Tracheal epithelial cell (primary cell): ENCODE data around the gene TAP2. TPM values are rescaled to one million over a fixed set of nuclear protein-coding genes. Genes with fewer than 3 reads are reported as not detected.

Experiments
- total RNA-seq: library from RNA; depleted of rRNA; stranded (reverse); fragments of >200 nt; gene quantifications from 2 replicates; pipeline ENCODE4 v1.2.1, GENCODE V29; 2014

Gene TAP2
- total RNA-seq, result 19.4 and 32.8 TPM in 2 replicates

GRCh38 chr6:32838114-32838958, at the start of gene TAP2:
Gene TAP2, minus strand, starts transcription at chr6:32838739. Its CDS starts 506 bp downstream, at chr6:32838233.

GRCh38 chr6:32853541-32854375, 15.2 kb upstream of the TAP2 start, which contains the start of the genes PSMB9 and TAP1:
Gene PSMB9, plus strand, starts transcription at chr6:32854192. Its CDS starts 38 bp downstream, at chr6:32854230.
Gene TAP1, minus strand, starts transcription at chr6:32853704. Its CDS starts 68 bp downstream, at chr6:32853636.

DNA sequence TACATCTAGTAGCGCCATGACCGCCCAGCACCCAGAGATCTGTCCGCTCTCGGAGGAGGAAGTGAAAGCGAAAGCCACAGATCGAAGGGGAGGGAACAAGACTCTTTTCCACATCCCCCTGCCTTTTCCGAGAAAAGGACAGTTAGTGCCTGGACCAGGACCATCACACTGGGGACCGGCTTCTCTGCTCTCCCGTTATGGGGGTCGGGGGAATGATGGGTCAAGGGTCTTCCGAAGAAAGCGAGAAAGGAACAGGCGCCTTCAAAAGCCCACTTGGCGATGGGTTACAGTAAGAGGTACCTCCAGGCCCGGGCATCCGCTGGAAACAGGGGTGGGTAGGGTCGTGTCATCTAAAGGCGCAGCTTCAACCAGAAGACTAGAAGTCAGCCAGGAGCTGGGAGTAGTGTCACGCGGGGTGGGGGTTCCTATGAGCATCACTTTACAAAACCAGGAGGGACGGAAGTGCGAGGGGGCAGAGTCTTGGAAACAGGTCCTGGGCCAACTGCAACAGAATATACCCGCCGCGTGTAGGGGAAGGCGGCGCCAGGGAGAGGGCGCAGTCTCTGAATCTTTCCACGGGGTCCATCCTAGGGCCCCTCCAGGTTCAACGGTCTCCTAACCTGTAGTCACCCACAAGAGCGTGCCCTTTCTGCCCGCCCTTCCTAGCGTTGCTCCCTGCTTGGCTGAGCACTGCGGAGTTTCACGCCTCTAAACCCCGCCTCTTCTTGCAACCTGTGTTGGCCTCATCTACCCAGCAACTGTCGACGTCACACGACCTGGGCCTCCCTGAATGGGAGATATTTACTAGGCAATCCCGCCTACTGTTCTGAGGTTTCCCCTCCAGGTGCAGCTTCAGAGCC, 5.7 kb upstream of the TAP2 start, which contains the start of gene PSMB8:
Gene PSMB8, minus strand, starts transcription at position 69 of the 860 bp plus-strand sequence. Its CDS starts 51 bp downstream, at position 18.

GRCh38 chr6:32816746-32817204, 21.8 kb downstream of the TAP2 start, which contains the start of gene HLA-DOB:
Gene HLA-DOB, minus strand, starts transcription at chr6:32817002. Its CDS starts 51 bp downstream, at chr6:32816951.

Other genes with a start within 250 kb of the TAP2 start
- 3.4 TPM in 1 of 2 replicates, not detected in the other for gene HLA-DRB1, start 248.9 kb downstream of the TAP2 start, total RNA-seq
- 0.24 TPM in 1 of 2 replicates, not detected in the other for gene HLA-DQA1, start 201.3 kb downstream of the TAP2 start, total RNA-seq
- 7.7 TPM in 1 of 2 replicates, not detected in the other for gene HLA-DQB1, start 172.1 kb downstream of the TAP2 start, total RNA-seq
- gene HLA-DQA2, start 97.3 kb downstream of the TAP2 start, total RNA-seq, result not detected in 2 replicates
- gene HLA-DQB2, start 75.2 kb downstream of the TAP2 start, total RNA-seq, result not detected in 2 replicates
- 0.72 and 1.9 TPM in 2 replicates for gene HLA-DOB, start 21.7 kb downstream of the TAP2 start, total RNA-seq
- gene PSMB8, start 5.3 kb upstream of the TAP2 start, total RNA-seq, result 16.0 and 48.4 TPM in 2 replicates
- 43.5 and 87.0 TPM in 2 replicates for gene TAP1, start 15.0 kb upstream of the TAP2 start, total RNA-seq
- 3.4 and 16.1 TPM in 2 replicates for gene PSMB9, start 15.5 kb upstream of the TAP2 start, total RNA-seq
- 0.64 and 0.96 TPM in 2 replicates for gene HLA-DMB, start 102.3 kb upstream of the TAP2 start, total RNA-seq
- gene HLA-DMA, start 114.4 kb upstream of the TAP2 start, total RNA-seq, result 1.2 and 1.5 TPM in 2 replicates
- gene BRD2, start 129.9 kb upstream of the TAP2 start, total RNA-seq, result 48.9 and 66.1 TPM in 2 replicates
- gene HLA-DOA, start 170.9 kb upstream of the TAP2 start, total RNA-seq, result 0.24 TPM in 1 of 2 replicates, not detected in the other
- 3.6 and 4.5 TPM in 2 replicates for gene HLA-DPA1, start 234.9 kb upstream of the TAP2 start, total RNA-seq
- 1.1 and 3.6 TPM in 2 replicates for gene HLA-DPB1, start 237.3 kb upstream of the TAP2 start, total RNA-seq